Measurements from ENCODE around the gene CENPS.
A peak's percentile ranks its signal among the peaks of the same experiment; 100 is the strongest.
"Not testable (repeated sequence)": the region's sequence is repeated elsewhere in the genome, so short reads cannot be mapped to it uniquely, and the experiment has no call there.

Gene CENPS

DNA sequence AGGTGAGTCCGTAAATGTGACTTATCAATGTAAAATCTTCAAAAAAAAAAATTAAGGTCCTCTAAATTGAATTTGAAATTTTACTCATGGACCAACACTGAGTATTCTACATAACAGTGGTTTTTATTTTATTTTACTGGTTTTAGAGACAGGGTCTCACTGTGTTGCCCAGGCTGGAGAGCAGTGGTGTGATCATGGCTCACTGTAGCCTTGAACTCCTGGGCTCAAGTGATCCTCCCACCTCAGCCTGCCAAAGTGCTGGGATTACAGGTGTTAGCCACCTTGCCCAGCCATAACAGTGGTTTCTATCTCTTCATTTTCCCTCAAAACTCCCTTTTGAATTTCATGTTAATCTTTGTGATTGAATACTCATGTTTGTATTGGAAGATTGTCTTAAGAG, 14.3 kb upstream of the CENPS start:
- peak in 1 of 10 donors; percentile 8 for DNase-seq
- intact Hi-C loops (cut with DNase I) = not testable (repeated sequence)

DNA sequence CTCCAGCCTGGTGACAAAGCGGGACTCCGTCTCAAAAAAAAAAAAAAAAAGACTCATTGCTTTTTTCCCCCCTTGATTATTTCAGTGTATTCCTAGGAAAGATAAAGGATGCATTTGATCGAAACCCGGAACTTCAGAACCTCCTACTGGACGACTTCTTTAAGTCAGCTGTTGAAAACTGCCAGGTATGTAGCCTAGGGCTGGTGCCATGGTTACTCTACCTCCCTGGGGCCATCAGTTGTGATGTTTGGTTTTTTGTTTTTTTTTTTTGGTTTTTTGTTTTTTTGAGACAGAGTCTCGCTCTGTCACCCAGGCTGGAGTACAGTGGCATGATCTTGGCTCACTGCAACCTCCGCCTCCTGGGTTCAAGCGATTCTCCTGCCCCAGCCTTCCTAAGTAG, 11.5 kb upstream of the CENPS start:
- DNase-seq; intact Hi-C loops (cut with DNase I): not testable (repeated sequence)

DNA sequence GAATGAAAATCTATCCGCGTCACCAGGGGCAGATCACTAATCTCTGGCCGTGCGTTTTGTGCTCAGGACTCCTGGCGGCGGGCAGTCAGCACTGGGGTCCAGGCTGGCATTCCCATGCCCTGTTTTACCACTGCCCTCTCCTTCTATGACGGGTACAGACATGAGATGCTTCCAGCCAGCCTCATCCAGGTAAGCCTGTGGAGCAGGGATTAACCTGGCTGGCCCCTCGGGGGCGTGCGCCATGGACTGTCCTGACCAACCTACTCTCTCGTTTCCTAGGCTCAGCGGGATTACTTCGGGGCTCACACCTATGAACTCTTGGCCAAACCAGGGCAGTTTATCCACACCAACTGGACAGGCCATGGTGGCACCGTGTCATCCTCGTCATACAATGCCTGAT, 10.9 kb upstream of the CENPS start:
- peak in 2 of 10 donors; percentile 34 to 62 for DNase-seq
- intact Hi-C loops (cut with DNase I) = no loop called here

DNA sequence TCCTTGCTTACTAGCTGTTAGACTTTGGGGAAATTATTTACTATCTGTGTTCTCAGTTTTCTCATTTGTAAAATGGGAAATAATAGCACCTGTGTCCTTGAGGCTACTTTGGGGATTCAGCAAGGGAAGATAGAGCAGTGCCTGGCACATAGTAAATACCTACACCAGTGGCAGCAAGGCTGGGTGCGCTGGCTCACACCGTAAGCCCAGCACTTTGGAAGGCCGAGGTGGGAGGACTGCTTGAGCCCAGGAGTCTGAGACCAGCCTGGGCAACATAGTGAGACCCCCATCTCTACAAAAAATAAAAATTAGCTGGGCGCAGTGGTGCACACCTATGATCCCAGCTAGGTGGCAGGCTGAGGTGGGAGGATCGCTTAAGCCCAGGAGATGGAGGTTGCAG, 8.6 kb upstream of the CENPS start:
- DNase-seq = peak in 1 of 10 donors; percentile 8
- intact Hi-C loops (cut with DNase I) = no loop called here

GRCh38 chr1:10424034-10424433, 6.2 kb upstream of the CENPS start:
- DNase-seq = peak in 1 of 10 donors; percentile 63
- intact Hi-C loops (cut with DNase I) = no loop called here

- intact Hi-C loops (cut with DNase I) = loop anchor here (5.0 kb wide), 1 partner anchor 797 kb away; no protein-coding TSS in a partner anchor
- DNase-seq = peak in 1 of 10 donors; percentile 24
Measured at GRCh38 chr1:10424651-10425050, 5.6 kb upstream of the CENPS start.

DNA sequence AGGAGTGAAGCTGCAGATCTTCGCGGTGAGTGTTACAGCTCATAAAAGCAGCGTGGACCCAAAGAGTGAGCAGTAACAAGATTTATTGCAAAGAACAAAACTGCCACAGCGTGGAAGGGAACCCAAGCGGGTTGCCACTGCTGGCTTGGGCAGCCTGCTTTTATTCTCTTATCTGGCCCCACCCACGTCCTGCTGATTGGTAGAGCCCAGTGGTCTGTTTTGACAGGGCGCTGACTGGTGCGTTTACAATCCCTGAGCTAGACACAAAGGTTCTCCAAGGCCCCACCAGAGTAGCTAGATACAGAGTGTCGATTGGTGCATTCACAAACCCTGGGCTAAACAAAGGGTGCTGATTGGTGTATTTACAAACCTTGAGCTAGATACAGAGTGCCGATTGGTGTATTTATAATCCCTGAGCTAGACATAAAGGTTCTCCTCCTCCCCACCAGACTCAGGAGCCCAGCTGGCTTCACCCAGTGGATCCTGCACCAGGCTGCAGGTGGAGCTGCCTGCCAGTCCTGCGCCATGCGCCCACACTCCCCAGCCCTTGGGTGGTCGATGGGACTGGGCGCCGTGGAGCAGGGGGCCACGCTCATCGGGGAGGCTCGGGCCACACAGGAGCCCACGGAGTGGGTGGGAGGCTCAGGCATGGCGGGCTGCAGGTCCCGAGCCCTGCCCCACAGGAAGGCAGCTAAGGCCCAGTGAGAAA, 4.3 kb upstream of the CENPS start:
- peak in 1 of 10 donors; percentile 77 for DNase-seq
- intact Hi-C loops (cut with DNase I) = loop anchor here (5.0 kb wide), 1 partner anchor 799 kb away; no protein-coding TSS in a partner anchor

DNA sequence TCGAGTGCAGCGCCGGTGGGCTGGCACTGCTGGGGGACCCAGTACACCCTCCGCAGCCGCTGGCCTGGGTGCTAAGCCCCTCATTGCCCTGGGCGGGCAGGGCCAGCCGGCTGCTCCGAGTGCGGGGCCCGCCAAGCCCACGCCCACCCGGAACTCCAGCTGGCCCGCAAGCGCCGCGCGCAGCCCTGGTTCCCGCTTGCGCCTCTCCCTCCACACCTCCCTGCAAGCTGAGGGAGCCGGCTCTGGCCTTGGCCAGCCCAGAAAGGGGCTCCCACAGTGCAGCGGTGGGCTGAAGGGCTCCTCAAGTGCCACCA, 3.7 kb upstream of the CENPS start:
- peak in 1 of 10 donors; percentile 40 for DNase-seq
- intact Hi-C loops (cut with DNase I) = loop anchor here (5.0 kb wide), 1 partner anchor 799 kb away; no protein-coding TSS in a partner anchor

DNA sequence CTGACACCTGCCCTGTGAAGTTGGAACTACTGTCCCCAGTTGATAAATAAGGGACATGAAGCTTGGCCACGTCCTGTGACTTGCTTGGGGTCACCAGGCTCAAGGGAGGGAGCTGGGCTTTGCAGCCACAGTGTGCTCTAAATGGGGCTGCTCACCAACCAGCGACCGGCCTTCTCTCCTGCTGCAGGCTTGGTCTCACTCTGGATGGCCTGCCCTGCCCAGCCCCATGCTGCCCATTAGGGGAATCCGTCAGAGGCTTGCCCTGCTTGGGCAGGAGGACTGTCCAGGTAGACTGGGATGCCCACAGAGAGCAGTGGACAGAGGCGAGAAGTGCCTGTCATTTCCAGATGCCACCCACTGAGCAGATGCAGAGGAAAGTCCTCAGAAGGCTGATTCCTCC, 1.2 kb upstream of the CENPS start:
- intact Hi-C loops (cut with DNase I) = loop anchor here (1.0 to 5.0 kb wide), 4 partner anchors 52 to 802 kb away; partner anchors contain the start of gene KIF1B
- DNase-seq = peak in 1 of 10 donors; percentile 60

DNA sequence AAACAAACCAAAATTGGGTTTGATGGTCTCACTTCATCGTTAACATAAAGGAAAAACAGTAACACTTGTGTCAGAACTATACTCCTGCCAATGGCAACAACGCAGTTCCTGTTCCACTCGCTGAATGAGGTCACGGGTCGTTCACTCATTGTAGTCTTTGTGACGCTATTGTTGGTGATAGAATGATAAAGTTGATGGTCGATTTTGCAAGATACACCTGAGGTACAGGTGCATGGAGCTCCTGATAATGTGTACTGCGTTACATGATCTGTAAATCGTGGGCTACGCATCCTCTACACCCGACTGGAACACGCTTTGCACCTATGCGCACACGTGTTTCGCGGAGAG, 391 bp upstream of the CENPS start:
- intact Hi-C loops (cut with DNase I) = loop anchor here (1.0 to 10.0 kb wide), 7 partner anchors 31 to 803 kb away; partner anchors contain the start of genes DFFA, KIF1B, PGD and UBE4B

GRCh38 chr1:10431070-10431730, 967 bp downstream of the CENPS start:
- peak in 1 of 10 donors; percentile 54 for DNase-seq
- intact Hi-C loops (cut with DNase I) = loop anchor here (2.0 to 10.0 kb wide), 3 partner anchors 32 to 396 kb away; partner anchors contain the start of genes DFFA, PGD and UBE4B

More for the DNA sequence above, 391 bp upstream of the CENPS start:
- peak in 1 of 10 donors; percentile 16 for DNase-seq

DNA sequence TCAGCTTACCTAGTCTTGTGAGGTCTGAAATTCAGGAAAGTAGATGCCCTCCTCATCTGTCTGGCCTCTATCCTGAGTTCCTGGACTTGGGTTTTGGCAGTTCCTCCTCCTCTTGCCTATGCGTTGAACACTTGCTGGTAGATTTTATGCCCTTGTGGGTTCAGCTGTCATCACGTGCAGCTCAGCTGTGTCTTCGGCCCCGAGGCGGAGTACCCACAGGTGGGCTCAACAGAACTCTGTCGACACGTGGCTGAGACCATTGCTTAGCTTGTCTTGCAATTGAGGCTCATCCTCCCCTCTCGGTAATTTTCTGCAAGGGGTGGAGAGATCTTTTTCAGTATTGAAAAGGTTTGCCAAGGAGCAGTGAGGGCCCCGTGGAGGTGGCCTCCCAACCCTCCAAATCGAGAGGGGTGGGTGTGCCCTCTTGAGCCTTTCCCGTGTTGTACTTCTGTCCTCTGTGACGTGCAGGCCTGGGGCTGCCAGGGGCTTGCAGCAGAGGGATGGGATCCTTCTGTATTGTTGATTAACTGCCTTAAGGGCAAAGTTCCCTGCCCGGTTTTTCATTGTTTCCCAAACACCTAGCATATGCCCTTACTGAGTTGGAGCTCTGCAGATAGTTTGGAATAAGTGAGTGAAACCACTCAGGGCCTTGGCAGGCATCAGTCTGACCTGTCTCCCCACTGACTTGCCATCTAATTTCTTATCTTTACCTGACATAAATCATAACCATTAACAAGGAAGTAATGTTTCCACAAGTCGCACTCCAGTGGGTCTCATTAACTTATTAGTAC, 2.9 kb downstream of the CENPS start:
- DNase-seq = peak in 1 of 10 donors; percentile 39
- intact Hi-C loops (cut with DNase I) = loop anchor here (10.0 kb wide), 1 partner anchor 398 kb away; the partner anchor contains the start of gene UBE4B

GRCh38 chr1:10433790-10434189, 3.6 kb downstream of the CENPS start:
- intact Hi-C loops (cut with DNase I) = loop anchor here (10.0 kb wide), 1 partner anchor 399 kb away; the partner anchor contains the start of gene UBE4B

DNA sequence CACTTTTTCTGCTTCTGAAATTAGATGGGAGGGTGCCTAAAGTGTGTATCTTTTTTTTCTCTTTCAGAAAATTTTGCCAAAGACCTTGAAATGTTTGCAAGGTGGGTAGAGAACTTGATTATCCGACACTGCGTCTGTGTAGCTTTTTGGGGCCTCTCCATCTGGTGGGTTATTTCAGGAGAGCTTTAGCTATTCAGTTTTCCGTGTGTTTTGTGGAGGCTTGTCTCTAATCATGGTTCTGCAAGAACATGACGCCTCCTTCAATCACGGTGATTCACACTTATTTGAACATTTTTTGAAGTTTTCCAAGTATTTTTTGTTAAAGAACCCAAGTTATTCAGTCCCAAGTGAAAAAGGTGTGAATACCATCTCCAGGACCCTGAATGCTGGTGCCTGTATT, 4.4 kb downstream of the CENPS start:
- no peak for DNase-seq
- intact Hi-C loops (cut with DNase I) = loop anchor here (10.0 kb wide), 1 partner anchor 400 kb away; the partner anchor contains the start of gene UBE4B

More at GRCh38 chr1:10433790-10434189, 3.6 kb downstream of the CENPS start:
- DNase-seq = no peak

GRCh38 chr1:10437052-10437451, 6.8 kb downstream of the CENPS start:
- intact Hi-C loops (cut with DNase I) = loop anchor here (10.0 kb wide), 1 partner anchor 402 kb away; the partner anchor contains the start of gene UBE4B
- peak in 2 of 10 donors; percentile 5 to 8 for DNase-seq

DNA sequence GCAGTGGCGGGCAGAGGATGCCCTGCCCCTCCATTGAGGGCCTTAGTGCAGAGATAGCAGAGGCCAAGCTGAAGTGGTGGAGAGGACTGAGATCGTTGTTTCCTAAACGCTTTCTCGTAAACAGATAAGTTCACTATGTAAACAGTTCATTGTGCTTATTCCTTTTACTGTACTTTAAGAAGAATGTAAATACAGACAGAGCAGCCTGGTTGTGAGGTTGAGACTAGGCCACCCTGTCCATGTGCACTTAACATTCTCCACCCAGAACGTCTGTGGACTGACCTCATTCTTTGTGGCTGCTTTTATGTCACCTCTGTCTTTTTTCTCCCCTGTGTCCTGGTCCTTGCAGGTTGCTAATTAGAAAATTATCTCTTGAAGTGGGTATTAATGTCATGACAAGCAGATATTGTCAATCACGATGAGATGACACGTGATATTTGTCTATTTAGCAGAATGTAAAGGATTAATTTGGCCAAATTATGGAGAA, 8.5 kb downstream of the CENPS start:
- DNase-seq = peak in 1 of 10 donors; percentile 4

DNA sequence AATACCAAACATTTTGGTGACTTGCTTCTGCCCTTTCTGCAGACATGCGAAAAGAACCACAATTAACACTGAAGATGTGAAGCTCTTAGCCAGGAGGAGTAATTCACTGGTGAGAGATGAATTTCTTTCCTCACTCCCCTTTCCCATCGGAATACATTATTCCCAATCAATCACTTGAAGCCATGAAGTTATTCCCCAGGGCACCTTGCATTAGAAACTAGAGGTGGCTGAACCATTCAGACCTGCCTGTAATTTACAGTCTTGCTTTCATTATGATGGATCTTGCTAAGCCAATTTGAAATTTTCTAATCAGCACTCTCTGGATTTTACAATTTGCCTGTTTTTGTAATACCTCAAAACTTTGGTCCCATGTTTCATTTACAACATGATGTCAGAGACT, 10.1 kb downstream of the CENPS start:
- DNase-seq = no peak
- intact Hi-C loops (cut with DNase I) = no loop called here

More for the DNA sequence above, 8.5 kb downstream of the CENPS start:
- intact Hi-C loops (cut with DNase I) = loop anchor here (10.0 kb wide), 1 partner anchor 404 kb away; the partner anchor contains the start of gene UBE4B

DNA sequence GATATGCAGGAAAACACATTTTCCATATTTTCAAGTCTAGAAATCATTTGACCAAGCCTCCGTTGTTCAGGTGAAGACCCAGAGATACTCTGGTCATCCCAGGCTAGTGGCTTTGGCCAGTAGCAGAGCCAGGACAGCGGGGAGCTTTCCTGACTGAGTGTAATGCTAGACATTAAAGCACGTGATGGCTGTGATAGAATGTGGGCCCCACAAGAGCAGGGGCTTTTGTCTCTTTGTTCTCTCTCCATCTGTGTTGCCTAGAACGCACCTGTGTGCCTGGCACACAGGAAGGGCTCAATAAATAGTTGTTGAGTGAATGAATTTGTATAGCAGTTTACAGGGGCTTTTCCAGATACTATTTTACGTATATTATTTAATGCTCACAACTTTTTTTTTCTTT, 10.6 kb downstream of the CENPS start:
- intact Hi-C loops (cut with DNase I) = no loop called here
- peak in 2 of 10 donors; percentile 5 to 10 for DNase-seq

DNA sequence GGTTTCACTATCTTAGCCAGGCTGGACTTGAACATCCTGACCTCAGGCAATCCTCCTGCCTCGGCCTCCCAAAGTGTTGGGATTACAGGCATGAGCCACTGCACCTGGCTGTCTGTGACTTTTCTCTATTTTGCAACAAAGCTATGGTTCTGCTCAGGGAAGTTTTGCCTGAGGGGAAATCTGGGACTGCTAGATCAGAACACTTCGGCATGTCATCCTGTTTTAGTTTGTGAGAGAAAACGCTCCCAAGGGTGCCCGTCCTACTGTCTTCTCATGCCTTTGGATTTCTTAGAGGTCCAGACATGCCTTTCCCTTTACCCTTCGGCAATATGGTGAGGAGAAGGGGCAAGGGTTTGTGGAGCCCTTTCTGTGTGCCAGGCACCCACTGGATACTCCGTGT, 14.0 kb downstream of the CENPS start:
- intact Hi-C loops (cut with DNase I) = no loop called here
- peak in 1 of 10 donors; percentile 13 for DNase-seq

- DNase-seq = no peak
- intact Hi-C loops (cut with DNase I) = no loop called here
Measured at GRCh38 chr1:10444795-10445397, 14.7 kb downstream of the CENPS start.
